Measurements from ENCODE around the gene VWC2. TPM values are rescaled to one million over a fixed set of nuclear protein-coding genes. Genes with fewer than 3 reads are reported as not detected.

Gene VWC2
- total RNA-seq, 1 donor = not detected

- Histone ChIP-seq H3K27me3 (ENCODE audit: insufficient read depth, low read length) (peaks cover 15% of the 10 kb centered on the region), H3K36me3 (ENCODE audit: insufficient read depth, low read length) (no peaks in the 10 kb centered on the region), H3K27ac (ENCODE audit: low read depth, low read length) (no peak overlapping the region), H3K4me2 (ENCODE audit: insufficient read depth, low read length) (no peak overlapping the region), H2AFZ (ENCODE audit: low read length) (no peak overlapping the region), H3K79me2 (ENCODE audit: insufficient read depth, low read length) (no peaks in the 10 kb centered on the region), H3K9me3 (ENCODE audit: low read depth, low read length) (no peaks in the 10 kb centered on the region), H4K20me1 (ENCODE audit: insufficient read depth, low read length) (no peaks in the 10 kb centered on the region), H3K4me1 (ENCODE audit: insufficient read depth, low read length) (no peaks in the 10 kb centered on the region), H3K4me3 (ENCODE audit: insufficient read depth, low read length) (no peak overlapping the region)
- TF ChIP-seq, protein P1, sequence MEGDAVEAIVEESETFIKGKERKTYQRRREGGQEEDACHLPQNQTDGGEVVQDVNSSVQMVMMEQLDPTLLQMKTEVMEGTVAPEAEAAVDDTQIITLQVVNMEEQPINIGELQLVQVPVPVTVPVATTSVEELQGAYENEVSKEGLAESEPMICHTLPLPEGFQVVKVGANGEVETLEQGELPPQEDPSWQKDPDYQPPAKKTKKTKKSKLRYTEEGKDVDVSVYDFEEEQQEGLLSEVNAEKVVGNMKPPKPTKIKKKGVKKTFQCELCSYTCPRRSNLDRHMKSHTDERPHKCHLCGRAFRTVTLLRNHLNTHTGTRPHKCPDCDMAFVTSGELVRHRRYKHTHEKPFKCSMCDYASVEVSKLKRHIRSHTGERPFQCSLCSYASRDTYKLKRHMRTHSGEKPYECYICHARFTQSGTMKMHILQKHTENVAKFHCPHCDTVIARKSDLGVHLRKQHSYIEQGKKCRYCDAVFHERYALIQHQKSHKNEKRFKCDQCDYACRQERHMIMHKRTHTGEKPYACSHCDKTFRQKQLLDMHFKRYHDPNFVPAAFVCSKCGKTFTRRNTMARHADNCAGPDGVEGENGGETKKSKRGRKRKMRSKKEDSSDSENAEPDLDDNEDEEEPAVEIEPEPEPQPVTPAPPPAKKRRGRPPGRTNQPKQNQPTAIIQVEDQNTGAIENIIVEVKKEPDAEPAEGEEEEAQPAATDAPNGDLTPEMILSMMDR (IDR thresholded peaks at IDR 0.05; ENCODE audit: extremely low read depth, low read depth, low read length) = no peak
- no peak for DNase-seq (ENCODE audit: insufficient read length, low spot score, missing footprints)
These were observed 571 bp upstream of the VWC2 start for GRCh38 chr7:49772916-49773217.

DNA sequence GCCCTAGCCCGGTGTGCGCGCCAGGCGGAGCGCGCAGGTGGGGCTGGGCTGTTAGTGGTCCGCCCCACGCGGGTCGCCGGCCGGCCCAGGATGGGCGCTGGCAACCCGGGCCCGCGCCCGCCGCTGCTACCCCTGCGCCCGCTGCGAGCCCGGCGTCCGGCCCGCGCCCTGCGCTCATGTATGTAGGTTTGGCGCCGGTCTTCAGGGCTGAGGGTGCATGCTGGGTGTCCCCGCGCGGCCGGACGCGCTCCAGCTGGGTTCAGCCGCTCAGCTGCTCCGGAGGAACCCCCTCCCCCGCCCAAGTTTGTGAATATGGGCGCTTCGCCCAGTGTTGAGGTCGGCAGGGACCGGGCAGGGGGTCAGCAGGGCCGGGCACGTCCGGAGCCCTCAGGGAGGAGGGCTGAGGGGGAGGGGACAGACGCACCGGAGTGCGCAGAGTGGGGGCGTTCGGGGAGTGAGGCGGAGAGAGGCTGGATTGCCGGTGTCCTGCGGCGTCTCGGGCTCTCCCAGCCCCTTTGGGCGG is 559 bp downstream of the VWC2 start:
- Histone ChIP-seq H4K20me1 (ENCODE audit: insufficient read depth, low read length) (no peaks in the 10 kb centered on the region), H3K4me1 (ENCODE audit: insufficient read depth, low read length) (no peaks in the 10 kb centered on the region), H3K36me3 (ENCODE audit: insufficient read depth, low read length) (no peaks in the 10 kb centered on the region), H3K4me2 (ENCODE audit: insufficient read depth, low read length) (no peak overlapping the region), H3K4me3 (ENCODE audit: insufficient read depth, low read length) (no peak overlapping the region), H2AFZ (ENCODE audit: low read length) (no peak overlapping the region), H3K79me2 (ENCODE audit: insufficient read depth, low read length) (no peaks in the 10 kb centered on the region), H3K9me3 (ENCODE audit: low read depth, low read length) (no peaks in the 10 kb centered on the region), H3K27ac (ENCODE audit: low read depth, low read length) (no peak overlapping the region), H3K27me3 (ENCODE audit: insufficient read depth, low read length) (peaks cover 15% of the 10 kb centered on the region)
- peak; percentile 74 for DNase-seq (ENCODE audit: insufficient read length, low spot score, missing footprints)
- TF ChIP-seq, protein P1 (IDR thresholded peaks at IDR 0.05; ENCODE audit: extremely low read depth, low read depth, low read length) = no peak

GRCh38 chr7:49774459-49775064 is 1.1 kb downstream of the VWC2 start:
- H3K4me2 ChIP-seq (ENCODE audit: insufficient read depth, low read length) = no peak overlapping the region

More at GRCh38 chr7:49774459-49775064, 1.1 kb downstream of the VWC2 start:
- H4K20me1 ChIP-seq (ENCODE audit: insufficient read depth, low read length) = no peaks in the 10 kb centered on the region
- no peak overlapping the region for H2AFZ ChIP-seq (ENCODE audit: low read length)
- no peaks in the 10 kb centered on the region for H3K36me3 ChIP-seq (ENCODE audit: insufficient read depth, low read length)
- no peak overlapping the region for H3K4me3 ChIP-seq (ENCODE audit: insufficient read depth, low read length)
- no peaks in the 10 kb centered on the region for H3K79me2 ChIP-seq (ENCODE audit: insufficient read depth, low read length)
- peak; percentile 82 for DNase-seq (ENCODE audit: insufficient read length, low spot score, missing footprints)
- no peaks in the 10 kb centered on the region for H3K4me1 ChIP-seq (ENCODE audit: insufficient read depth, low read length)
- no peak overlapping the region for H3K27ac ChIP-seq (ENCODE audit: low read depth, low read length)
- TF ChIP-seq, protein P1 (IDR thresholded peaks at IDR 0.05; ENCODE audit: extremely low read depth, low read depth, low read length) = no peak
- peaks cover 15% of the 10 kb centered on the region for H3K27me3 ChIP-seq (ENCODE audit: insufficient read depth, low read length)
- no peaks in the 10 kb centered on the region for H3K9me3 ChIP-seq (ENCODE audit: low read depth, low read length)
